NCI-H526 treated with DMSO at 0.1 percent for 48 hours (cell line): ENCODE results near the gene ZNF718.
"Not testable (repeated sequence)": the region's sequence is repeated elsewhere in the genome, so short reads cannot be mapped to it uniquely, and the experiment has no call there.

Source experiments
- DNase-seq: peaks from one replicate; lab custom pipeline; 2025; lab: John Stamatoyannopoulos, UW

ZNF718 gene

DNA sequence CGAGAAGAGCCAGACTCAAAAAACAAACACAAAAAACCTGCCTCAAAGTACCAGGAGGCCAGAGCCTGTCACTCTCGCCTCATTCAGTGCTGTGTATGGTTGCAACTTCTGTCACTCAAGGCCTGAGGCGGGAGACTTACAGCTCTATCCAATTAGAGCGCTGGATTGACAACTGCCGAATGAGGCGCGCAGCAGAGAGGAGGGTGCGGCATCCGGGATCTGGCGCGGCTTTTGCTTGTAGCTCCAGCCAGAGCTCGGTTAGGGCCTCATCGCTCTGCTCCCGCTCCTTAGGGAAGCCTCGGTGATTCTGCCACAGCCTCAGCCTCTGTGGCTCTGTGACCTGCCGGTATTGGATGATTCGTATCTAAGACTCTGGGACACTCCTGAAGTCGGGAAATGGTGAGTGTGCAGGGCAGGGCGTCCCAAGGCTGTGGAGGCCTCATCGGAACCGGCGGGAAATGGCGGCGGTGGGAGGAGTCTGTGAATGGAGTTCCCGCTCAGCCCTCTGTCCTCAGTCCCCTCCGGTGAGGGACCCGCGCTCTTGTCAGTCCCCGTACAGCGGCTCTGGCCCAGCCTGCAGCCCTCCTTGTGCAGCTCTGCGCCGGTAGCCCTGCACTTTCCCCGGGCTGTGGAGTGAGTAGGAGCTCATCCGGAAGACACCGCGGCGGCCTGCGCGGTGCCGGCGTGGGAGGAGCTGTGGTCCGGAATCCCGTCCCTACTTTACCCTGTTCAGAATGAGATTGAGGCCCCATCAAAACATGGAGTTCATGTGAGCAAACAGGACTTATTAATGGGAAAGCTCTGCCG is at the start of gene ZNF718:
Gene ZNF718, plus strand, starts transcription at position 227 of the 807 bp plus-strand sequence. Its CDS starts 170 bp downstream, at position 397.
- peak; percentile 87 for DNase-seq

- no peak for DNase-seq
These were observed 38.4 kb upstream of the ZNF718 start for GRCh38 chr4:85951-86350.

- not testable (repeated sequence) for DNase-seq
These were observed 37.6 kb upstream of the ZNF718 start for GRCh38 chr4:86559-87324.

GRCh38 chr4:98386-98785 is 25.9 kb upstream of the ZNF718 start:
- no peak for DNase-seq

GRCh38 chr4:99863-100262 is 24.4 kb upstream of the ZNF718 start:
- no peak for DNase-seq

DNA sequence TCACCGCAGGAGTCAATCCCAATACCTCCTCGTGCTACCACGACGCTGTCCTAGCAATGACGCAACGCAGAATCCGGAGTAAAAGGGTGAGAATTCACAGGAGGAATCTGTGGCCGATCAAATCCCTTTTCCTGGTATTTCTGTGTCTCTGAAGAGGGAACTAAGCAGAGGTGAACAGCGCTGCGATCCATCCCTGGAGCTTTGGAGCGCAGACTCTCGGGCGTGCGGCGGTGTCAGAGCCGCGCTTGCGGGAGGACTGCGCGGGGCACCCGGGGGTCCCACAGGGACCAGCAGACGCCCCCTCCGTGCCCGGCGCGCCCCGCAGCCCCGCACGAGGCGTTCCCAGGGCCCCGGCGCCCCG is 17.2 kb upstream of the ZNF718 start:
- no peak for DNase-seq

DNA sequence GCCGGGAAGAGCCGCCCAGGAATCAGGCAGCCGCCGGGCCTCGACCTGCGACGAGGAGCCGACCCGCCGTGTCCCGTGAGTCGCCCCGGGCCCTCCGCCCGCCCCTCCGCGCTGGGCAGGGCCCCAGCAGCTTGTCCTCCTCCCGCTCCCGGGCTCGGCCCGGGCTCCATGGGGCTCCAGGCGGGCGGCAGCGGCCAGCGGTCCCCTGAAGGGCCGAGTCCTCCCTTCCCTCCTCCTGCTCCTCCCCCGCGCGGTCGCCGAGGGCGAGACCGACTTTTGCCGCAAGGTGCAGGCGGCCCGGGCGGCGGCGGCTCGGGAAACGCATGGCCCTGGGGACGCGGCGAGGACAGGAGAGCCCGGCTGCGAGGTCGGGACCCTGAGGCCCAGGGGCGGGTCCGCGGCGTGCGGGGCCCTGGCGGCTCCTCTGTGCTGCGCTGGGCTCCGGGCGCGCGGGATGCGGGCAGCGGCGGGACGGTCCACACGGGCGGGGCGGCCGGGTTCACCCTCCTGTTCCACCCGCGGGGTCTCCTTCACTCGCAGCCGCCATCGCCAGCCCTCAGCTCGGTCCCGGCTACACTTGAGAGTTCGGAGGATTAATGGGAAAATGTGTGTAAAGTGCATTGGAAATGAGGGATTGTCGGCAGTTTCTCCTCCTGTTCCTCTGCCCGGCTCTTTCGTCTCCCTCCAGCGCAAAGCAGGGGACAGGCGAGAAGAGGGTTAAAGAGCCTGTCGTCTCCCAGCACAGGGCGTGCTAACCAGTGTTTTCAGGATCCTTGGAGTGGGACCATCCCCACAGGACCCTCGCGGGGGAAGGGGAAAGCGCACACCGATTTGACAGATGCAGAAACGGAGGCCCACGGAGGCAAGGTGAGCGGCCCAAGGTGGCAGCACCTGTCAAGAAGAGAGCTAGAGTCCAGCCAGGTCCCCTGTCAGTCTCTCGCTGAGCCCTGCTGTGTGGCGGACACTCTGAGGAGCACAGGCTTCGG is 16.6 kb upstream of the ZNF718 start:
- DNase-seq, result no peak

- DNase-seq, result no peak
These were observed 11.5 kb upstream of the ZNF718 start for GRCh38 chr4:112771-113170.

- no peak for DNase-seq
These were observed 10.6 kb upstream of the ZNF718 start for GRCh38 chr4:113732-114131.

GRCh38 chr4:114149-114548 is 10.2 kb upstream of the ZNF718 start:
- DNase-seq, result no peak

DNA sequence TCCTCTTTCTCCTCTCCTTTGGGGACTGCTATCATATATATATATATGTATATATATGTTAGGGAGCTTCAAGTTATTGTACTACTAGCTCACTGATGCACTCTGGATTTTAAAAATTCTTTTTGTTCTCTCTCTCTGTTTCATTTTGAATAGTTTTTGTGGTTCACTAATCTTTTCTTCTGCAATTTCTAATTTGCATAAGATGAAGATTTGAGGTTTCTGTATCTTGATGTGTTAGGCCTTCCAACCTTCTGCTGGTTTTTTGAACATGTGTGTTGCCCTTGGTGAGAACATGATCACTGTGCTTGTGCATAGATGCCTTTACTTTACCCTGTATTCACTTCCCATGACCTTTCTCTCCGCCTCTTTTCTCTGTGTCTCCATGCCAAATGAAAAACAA is 7.8 kb upstream of the ZNF718 start:
- no peak for DNase-seq

- no peak for DNase-seq
These were observed 3.7 kb upstream of the ZNF718 start for GRCh38 chr4:120616-121015.

DNA sequence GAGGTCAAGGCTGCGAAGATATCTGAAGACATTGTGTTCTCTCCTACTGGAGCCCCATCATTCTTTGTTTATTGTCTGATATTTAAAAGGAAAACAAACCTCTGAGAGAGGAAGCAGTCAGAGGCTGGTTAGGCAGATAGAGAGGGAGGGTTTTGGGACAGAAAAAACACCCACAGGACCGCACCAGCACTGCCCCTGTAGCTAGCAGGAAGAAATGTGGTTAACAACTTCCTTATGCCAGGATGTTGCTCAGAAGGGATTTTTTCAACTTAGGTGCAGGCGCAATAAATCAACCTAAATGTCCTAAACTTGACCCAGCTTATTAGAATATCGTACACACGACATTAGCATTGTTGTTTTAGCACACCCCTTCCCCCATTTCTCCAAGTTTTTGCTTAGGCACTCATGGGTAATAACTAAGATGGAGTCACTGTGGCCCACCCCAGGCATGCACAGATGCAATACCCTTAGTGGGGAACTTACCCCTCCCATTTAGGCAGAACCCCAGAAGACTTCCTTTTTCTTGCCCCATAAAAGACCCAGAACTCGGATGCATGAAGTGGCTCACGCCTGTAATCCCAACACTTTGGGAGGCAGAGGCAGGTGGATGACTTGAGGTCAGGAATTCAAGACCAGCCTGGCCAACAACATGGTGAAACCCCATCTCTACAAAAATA is 2.8 kb upstream of the ZNF718 start:
- no peak for DNase-seq

GRCh38 chr4:123922-124274 is 403 bp upstream of the ZNF718 start:
- not testable (repeated sequence) for DNase-seq

GRCh38 chr4:125091-125771 is 930 bp downstream of the ZNF718 start:
- no peak for DNase-seq

GRCh38 chr4:125833-126232 is 1.5 kb downstream of the ZNF718 start:
- DNase-seq, result no peak

GRCh38 chr4:132483-132882 is 8.2 kb downstream of the ZNF718 start:
- DNase-seq, result no peak

- no peak for DNase-seq
These were observed 14.6 kb downstream of the ZNF718 start for GRCh38 chr4:138935-139334.

- no peak for DNase-seq
These were observed 15.4 kb downstream of the ZNF718 start for GRCh38 chr4:139691-140090.

DNA sequence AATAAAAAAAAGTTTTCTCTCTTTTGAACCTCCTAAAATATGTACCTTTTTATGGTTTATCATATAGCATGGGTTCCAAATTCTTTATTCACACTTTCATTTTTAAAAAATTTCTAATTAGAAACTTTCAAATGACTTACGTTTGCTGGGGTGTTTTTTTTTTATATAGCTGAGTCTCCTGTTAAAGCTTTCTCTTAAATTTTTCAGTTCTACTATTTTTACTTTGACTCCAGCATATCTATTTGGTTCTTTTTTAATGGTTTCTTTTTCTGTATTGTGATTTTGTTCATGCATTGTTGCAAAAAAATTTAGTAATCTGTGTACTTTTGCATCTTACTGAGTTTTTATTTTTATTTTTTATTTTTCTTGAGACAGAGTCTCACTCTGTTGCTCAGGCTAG is 22.3 kb downstream of the ZNF718 start:
- DNase-seq, result no peak

DNA sequence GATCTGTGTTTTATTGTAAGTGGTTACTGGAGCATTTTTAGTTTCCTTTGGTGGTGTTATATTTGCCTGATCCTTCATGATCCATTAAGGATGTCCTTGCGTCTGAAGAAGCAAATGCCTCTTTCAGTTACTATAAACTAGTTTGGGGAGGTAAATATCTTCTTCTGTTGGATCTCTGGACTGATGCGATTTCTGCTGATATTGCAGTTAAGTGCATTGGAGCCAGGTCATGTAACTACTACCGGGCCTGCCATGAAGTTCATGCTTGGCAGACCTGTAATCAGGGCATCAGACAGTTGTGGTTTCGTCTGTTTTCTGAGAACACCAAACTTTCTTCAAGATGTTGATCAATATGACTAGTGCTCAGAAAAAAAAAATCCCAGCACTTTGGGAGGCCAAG is 22.9 kb downstream of the ZNF718 start:
- no peak for DNase-seq
